Islet of Langerhans (tissue), 1 donor: ENCODE data around the gene C9orf85.
"Not testable (repeated sequence)": the region's sequence is repeated elsewhere in the genome, so short reads cannot be mapped to it uniquely, and the experiment has no call there.

ENCODE experiments used
- FAIRE-seq: peaks from one replicate; lab custom pipeline; 2011; peaks lifted over from hg19 to GRCh38; lab: Jason Lieb, UNC

Gene C9orf85

GRCh38 chr9:71941998-71942567 is 30.6 kb downstream of the C9orf85 start:
- FAIRE-seq, result no peak

DNA sequence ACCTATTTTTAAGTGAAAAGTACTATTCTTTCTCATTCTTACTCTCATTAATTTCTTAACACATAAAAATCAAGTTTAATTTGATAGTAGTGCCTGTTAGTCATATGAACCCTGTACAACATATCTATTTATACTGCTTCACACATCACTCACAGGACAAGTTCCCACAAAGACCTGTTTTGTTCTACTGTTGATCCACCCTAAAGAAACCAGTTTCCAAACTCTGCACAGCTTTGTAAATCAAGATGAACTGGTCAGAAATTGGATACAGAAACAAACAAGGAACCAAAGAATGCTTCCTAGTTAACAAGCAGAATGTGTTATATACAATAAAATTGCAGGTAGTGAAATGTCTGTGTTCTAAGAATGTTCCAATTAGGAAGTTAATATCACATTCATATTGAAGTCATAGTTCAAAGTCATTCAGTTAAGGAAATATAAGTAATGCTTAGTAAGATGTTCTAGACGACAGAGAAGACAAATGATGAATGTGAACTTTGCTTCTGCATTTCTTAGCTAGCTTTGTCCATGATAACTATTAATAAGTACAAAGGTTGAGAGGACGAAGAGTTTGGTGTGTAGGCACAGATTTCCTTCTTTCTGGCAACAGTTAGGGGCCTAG is 33.4 kb downstream of the C9orf85 start:
- FAIRE-seq, result no peak

DNA sequence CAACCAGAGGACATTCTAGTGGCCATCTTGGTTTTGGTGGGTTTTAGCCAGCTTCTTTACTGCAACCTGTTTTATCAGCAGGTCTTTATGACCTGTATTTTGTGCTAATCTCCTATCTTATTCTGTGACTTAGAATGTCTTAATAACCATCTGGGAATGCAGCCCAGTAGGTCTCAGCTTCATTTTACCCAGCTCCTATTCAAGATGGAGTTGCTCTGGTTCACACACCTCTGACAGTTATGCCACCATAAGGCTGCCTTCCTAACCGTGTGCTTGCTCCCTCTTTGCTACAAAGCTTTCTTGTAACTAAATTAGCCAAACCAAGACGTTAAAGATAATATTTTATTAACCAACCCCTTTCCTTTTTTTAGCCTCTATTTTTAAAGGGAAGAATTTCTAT is 43.2 kb downstream of the C9orf85 start:
- FAIRE-seq, result not testable (repeated sequence)

DNA sequence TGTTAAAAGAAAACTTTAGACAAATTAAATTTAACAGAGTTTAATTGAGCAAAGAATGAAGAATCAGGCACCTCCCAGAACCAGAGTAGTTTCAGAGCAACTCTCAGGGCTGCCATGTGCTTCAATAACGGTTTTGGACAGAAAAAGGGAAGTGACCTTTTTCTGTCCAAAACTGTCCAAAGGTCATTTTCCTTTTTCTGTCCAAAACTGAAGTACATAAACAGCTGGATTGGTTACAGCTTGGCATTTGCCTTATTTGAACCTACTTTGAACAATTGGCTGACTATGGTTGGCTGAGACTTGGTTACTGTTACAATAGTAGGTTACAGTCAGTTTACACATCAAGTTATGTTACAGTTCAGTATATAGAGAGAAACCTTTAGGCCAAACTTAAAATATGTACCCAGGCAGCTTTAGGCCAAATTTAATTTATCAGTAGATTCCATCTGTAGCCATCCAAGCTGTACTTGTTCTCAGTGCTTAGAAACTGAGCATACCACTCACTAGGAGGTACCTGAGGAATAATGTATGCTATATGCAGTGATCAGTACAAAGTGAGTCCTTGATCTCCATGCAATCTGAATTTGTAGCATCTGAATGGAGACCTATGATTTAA is 44.0 kb downstream of the C9orf85 start:
- FAIRE-seq, result no peak

DNA sequence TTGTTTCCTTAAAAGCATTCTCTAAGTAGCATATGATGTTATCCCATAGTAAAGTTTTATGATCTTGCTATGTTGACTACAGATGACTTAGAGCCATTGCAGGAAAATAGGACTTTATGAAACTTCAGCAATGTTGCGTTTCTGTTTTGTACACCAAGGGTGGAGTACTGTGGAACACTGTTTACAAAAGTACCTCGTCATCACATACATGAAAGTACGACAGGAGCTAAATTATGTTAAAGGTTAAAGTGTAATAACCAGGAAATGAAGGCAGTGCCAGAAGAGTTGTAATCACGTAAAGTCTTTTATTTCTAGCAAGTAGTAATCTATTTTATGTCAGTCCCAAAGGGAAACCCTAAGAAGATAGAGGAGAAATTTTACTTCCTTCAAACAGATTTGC is 50.9 kb downstream of the C9orf85 start:
- FAIRE-seq, result no peak

GRCh38 chr9:71963471-71963996 is 52.1 kb downstream of the C9orf85 start:
- FAIRE-seq, result not testable (repeated sequence)

GRCh38 chr9:71965403-71965802 is 54.0 kb downstream of the C9orf85 start:
- no peak for FAIRE-seq

GRCh38 chr9:71966601-71967000 is 55.2 kb downstream of the C9orf85 start:
- no peak for FAIRE-seq

DNA sequence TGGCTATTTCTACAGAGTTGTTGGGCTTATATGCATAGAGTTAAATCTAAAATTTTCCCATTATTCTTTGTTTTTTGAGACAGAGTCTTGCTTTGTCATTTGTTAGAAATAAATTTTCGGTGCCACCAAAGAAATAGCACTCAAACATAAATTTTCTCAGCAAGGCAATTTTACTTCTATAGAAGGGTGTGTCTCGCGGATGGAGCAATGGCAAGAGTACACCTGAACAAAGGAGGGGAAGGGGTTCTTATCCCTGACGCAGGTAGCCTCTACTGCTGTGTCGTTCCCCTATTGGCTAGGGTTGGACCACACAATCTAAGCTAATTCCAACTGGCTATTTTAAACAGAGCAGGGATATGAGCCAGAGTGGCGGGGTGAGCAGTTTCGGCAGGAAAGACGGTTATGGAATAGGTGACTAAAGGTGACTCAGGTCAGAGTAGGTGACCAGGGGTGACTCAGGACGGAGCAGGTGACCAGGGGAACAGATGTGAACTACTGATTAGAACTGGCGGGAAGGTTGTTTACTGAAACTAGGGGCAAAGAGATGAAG is 57.2 kb downstream of the C9orf85 start:
- no peak for FAIRE-seq

GRCh38 chr9:71975833-71976232 is 64.4 kb downstream of the C9orf85 start:
- no peak for FAIRE-seq

- FAIRE-seq, result no peak
Measured at GRCh38 chr9:71977003-71977402, 65.6 kb downstream of the C9orf85 start.

DNA sequence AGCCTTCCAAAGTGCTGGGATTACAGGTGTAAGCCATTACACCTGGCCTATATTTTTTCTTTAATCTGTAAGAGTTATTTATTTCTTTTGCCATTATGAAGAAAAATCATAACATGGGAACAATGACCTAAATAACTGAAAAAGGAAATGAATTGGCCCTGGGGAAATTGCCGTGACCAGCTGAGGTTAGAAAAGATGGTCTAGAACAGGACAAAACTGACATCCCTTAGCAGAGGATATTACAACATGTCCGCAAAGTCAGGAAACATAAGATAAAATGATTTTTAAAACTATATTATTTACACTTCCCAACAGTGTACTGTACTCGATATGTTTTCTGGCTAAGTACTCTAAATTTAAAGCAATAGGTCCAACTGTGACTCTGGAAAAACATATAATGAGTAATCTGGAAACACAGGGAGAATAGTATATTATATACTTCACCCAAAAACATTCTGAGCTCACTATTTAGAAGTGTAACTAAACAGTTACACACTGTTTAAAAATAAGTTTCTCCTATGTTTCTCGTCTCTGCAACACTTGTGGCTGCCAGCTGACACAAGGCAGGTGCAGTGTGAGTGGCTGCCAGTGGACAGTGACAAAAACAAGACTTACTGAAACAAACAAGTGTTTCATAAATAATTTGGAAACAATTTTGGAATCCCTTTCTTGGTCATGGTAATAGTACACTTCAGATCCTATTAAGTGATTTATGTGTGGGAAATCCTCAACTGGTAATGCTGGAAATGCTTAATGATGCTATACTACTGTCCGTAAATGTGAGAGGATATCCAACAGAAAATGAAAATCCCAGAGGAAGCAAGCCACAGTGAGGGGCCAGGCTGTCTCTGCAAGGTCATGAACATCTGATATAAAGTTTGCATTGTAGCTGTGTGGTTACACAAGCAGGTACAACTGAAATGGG is 69.1 kb downstream of the C9orf85 start:
- FAIRE-seq, result no peak

GRCh38 chr9:71981944-71982343 is 70.5 kb downstream of the C9orf85 start:
- FAIRE-seq, result no peak

GRCh38 chr9:71984403-71984802 is 73.0 kb downstream of the C9orf85 start:
- FAIRE-seq, result no peak

- FAIRE-seq, result no peak
Measured at GRCh38 chr9:71984831-71985281, 73.4 kb downstream of the C9orf85 start.

DNA sequence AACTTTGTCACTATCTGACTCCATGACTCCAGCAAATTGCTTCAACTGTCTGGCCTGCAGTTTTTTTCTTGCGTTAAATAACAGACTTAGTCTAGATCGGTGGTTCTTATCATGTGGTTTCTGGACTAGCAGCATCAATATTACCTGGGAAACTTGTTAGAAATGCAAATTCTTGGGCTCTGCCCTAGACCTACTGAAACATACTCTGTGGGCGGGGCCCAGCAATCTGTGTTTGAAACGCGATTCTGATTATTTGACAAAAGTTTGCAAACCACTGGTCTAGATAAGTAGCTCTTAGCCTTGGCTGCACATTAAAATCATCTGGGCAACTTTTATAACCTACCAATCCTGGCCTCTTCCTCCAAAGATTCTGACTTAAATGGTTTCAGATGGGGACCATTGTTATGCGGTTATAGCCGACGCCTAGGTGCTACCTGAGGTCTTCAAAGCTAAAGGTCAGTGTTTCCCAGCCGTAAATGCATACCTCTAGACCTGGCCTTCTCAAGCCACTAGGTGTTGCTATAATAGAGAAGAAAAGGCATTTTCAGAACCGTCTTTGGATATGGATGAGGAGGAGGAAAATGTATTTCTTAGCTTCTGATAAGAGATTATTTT is 74.0 kb downstream of the C9orf85 start:
- no peak for FAIRE-seq

DNA sequence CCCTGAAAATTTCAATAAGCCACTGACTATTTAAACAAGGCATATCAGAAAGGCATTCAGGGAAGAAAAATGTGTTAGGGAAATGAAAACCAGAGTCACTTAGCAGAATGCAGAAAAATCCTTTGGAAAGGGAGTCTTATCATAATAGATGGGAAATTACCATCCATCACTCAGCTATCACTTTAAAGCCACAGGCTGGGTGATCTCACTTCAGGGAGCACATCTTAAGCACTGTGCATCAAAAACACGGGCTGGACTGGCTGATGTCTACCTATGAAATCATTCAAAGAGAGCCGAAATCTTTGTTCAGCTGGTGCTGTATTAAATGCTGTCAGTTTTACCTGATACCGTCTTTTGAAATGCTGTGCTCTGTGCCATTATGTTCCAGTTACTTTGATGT is 75.5 kb downstream of the C9orf85 start:
- FAIRE-seq, result no peak

- FAIRE-seq, result no peak
Measured at GRCh38 chr9:71987471-71988371, 76.3 kb downstream of the C9orf85 start.

DNA sequence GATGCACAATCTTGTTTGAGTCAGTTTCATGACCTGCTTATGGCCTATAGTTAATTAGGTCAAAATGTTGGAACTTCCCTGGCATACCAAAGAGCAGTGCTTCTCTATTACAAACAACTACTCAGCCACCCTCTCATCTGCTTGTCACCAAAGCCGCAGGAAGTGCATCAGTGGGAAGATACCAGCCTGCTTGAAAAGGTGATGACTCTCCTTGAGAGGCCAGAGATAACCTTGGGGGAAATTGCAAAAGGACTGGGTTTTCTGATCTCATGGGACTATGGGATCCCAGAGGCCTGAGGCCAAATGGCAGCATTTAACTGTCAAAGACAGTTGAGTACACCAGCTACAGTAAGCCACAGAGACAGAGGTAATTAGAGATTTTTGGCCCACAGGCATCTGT is 79.0 kb downstream of the C9orf85 start:
- no peak for FAIRE-seq

DNA sequence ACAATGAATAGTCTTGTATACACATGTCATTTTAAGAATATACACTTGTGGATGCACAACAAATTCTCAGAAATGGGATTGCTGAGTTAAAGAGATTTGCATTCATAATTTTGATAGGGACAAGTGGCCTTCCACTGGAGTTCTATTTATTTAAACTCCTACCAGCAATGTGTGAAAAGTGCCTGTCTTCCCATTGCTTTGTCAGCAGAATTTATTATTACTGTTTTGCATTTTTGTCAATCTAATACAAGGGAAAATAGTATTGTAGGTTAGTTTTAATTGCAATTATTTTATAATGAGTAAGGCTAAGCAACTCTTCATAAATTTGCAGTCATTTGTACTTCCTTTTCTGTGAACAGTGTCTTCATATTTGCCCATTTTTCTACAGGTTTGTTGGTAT is 94.0 kb downstream of the C9orf85 start:
- FAIRE-seq, result no peak

GRCh38 chr9:72006501-72006900 is 95.1 kb downstream of the C9orf85 start:
- no peak for FAIRE-seq
